EL (cell line): ENCODE data around the gene CEP350.

Experiments used
- DNase-seq: peaks from one replicate; pipeline ENCODE4 v3.0.0-alpha.2; 2016

The CEP350 gene

GRCh38 chr1:179954493-179955286, at the start of gene CEP350:
TSS of gene CEP350 (plus strand) at chr1:179954810. CDS start at chr1:179986182, 31,372 bp downstream.
- peak; percentile 99 for DNase-seq

- DNase-seq: no peak
Observed at GRCh38 chr1:179910934-179911333, 43.7 kb upstream of the CEP350 start.

- DNase-seq: no peak
Observed at GRCh38 chr1:179911812-179912211, 42.8 kb upstream of the CEP350 start.

GRCh38 chr1:179917601-179918429, 36.8 kb upstream of the CEP350 start:
- peak; percentile 16 for DNase-seq

GRCh38 chr1:179921472-179921871, 33.1 kb upstream of the CEP350 start:
- no peak for DNase-seq

GRCh38 chr1:179921981-179922872, 32.4 kb upstream of the CEP350 start:
- DNase-seq: no peak

GRCh38 chr1:179923029-179923428, 31.6 kb upstream of the CEP350 start:
- DNase-seq: no peak

GRCh38 chr1:179924268-179924667, 30.3 kb upstream of the CEP350 start:
- DNase-seq: no peak

- no peak for DNase-seq
Observed at GRCh38 chr1:179925302-179925701, 29.3 kb upstream of the CEP350 start.

GRCh38 chr1:179925922-179926849, 28.4 kb upstream of the CEP350 start:
- DNase-seq: peak; percentile 58

GRCh38 chr1:179926850-179927205, 27.8 kb upstream of the CEP350 start:
- no peak for DNase-seq

GRCh38 chr1:179929955-179930798, 24.4 kb upstream of the CEP350 start:
- no peak for DNase-seq

GRCh38 chr1:179930867-179931266, 23.7 kb upstream of the CEP350 start:
- no peak for DNase-seq

GRCh38 chr1:179933219-179933618, 21.4 kb upstream of the CEP350 start:
- no peak for DNase-seq

GRCh38 chr1:179935909-179936496, 18.6 kb upstream of the CEP350 start:
- DNase-seq: no peak

- no peak for DNase-seq
Observed at GRCh38 chr1:179937668-179938254, 16.8 kb upstream of the CEP350 start.

GRCh38 chr1:179938752-179939151, 15.9 kb upstream of the CEP350 start:
- DNase-seq: no peak

GRCh38 chr1:179939941-179940340, 14.7 kb upstream of the CEP350 start:
- no peak for DNase-seq

GRCh38 chr1:179941454-179941853, 13.2 kb upstream of the CEP350 start:
- no peak for DNase-seq

- no peak for DNase-seq
Observed at GRCh38 chr1:179950651-179951050, 4.0 kb upstream of the CEP350 start.
